A673 (cell line): ENCODE data around the gene TBC1D10B. TPM values are rescaled to one million over a fixed set of nuclear protein-coding genes. Genes with fewer than 3 reads are reported as not detected.

Experiments used
- BruUV-seq: library from RNA; stranded (reverse); fragments of 400-500 nt; replicated peaks from 2 replicates; lab custom pipeline; 2021; lab: Mats Ljungman, UMichigan
- CTCF ChIA-PET: fragments of 300-600 bp; sonication (Branson Sonifier 250); formaldehyde crosslinking; loops from one replicate; lab custom pipeline; 2022; ENCODE audit warnings: antibody characterized with exemption; lab: Charles Lee
- POLR2A ChIA-PET: fragments of 300-600 bp; sonication (Branson Sonifier 250); formaldehyde crosslinking; loops from one replicate; lab custom pipeline; 2022; ENCODE audit warnings: antibody characterized with exemption; ENCODE audit not compliant: low non-redundant PET; lab: Charles Lee
- DNase-seq: peaks from one replicate; pipeline ENCODE4 v3.0.0-alpha.2; 2015; ENCODE audit warnings: low spot score
- H3K27ac ChIP-seq: fragments of 200-600 bp; sonication (generic); 2 replicates; pipeline ENCODE4 v1.5.1; 2016; ENCODE audit warnings: mixed run types, low read depth, mild to moderate bottlenecking, mixed read lengths, antibody characterized with exemption, low read length; ENCODE audit not compliant: poor library complexity, severe bottlenecking
- H3K27me3 ChIP-seq: fragments of 200-600 bp; sonication (generic); replicated peaks from 2 replicates; pipeline ENCODE4 v1.6.1; 2017; ENCODE audit warnings: mixed run types, low read depth, mild to moderate bottlenecking, mixed read lengths, antibody characterized with exemption, low read length; ENCODE audit not compliant: insufficient read depth, poor library complexity
- H3K36me3 ChIP-seq: fragments of 200-600 bp; sonication (generic); 2 replicates; pipeline ENCODE4 v1.6.1; 2016; ENCODE audit warnings: mixed run types, mild to moderate bottlenecking, mixed read lengths, antibody characterized with exemption, low read length; ENCODE audit not compliant: insufficient read depth, poor library complexity, severe bottlenecking
- H3K4me1 ChIP-seq: fragments of 200-600 bp; sonication (generic); 2 replicates; pipeline ENCODE4 v1.6.1; 2017; ENCODE audit warnings: mixed run types, mild to moderate bottlenecking, mixed read lengths, antibody characterized with exemption, low read length; ENCODE audit not compliant: insufficient read depth, poor library complexity, severe bottlenecking
- H3K4me3 ChIP-seq: fragments of 200-600 bp; sonication (generic); 2 replicates; pipeline ENCODE4 v1.5.1; 2016; ENCODE audit warnings: low read depth, mixed run types, mild to moderate bottlenecking, mixed read lengths, low read length; ENCODE audit not compliant: poor library complexity, severe bottlenecking
- H3K9me3 ChIP-seq: fragments of 200-600 bp; sonication (generic); 2 replicates; pipeline ENCODE4 v1.6.1; 2016; ENCODE audit warnings: mixed run types, low read depth, mild to moderate bottlenecking, mixed read lengths, antibody characterized with exemption, low read length; ENCODE audit not compliant: poor library complexity, severe bottlenecking
- EZH2 ChIP-seq: fragments of 200-600 bp; sonication (generic); IDR thresholded peaks from 2 replicates; pipeline ENCODE4 v1.6.1; 2017; ENCODE audit warnings: borderline replicate concordance, low read depth, mild to moderate bottlenecking, mixed read lengths, antibody characterized with exemption, low read length; ENCODE audit not compliant: poor library complexity, severe bottlenecking
- intact Hi-C: fragments of 100-400 bp; cut with micrococcal nuclease; formaldehyde crosslinking; loops from one replicate; pipeline ENCODE4 v1.10.0; 2022; ENCODE audit not compliant: unreplicated experiment
- total RNA-seq: library from RNA; stranded (reverse); gene quantifications from 2 replicates; pipeline ENCODE4 v1.2.3, GENCODE V29; 2021
- TF ChIP-seq, protein P1 (sequence below): fragments of 300-800, 200-600 bp; sonication (generic); conservative IDR thresholded peaks from 2 replicates; pipeline ENCODE4 v1.5.1; 2017; ENCODE audit warnings: low read depth, mild to moderate bottlenecking, antibody characterized with exemption, low read length, moderate library complexity, mixed read lengths

TBC1D10B gene
- total RNA-seq, 1 experiment from 2014 or later, result 66.0 TPM

GRCh38 chr16:30395992-30396585 lies 25.8 kb upstream of the TBC1D10B start:
- Histone ChIP-seq H3K36me3 (peaks cover 10% of the 10 kb centered on the region), H3K4me3 (peak overlapping the region; percentile 94), H3K9me3 (no peaks in the 10 kb centered on the region), H3K27me3 (no peaks in the 10 kb centered on the region), H3K4me1 (peaks cover 25% of the 10 kb centered on the region), H3K27ac (peak overlapping the region; percentile 96)
- DNase-seq, result peak; percentile 54
- intact Hi-C loops, result no loop called here
- BruUV-seq, result no TSS peak
- CTCF ChIA-PET, result interaction anchor here (2.3 kb wide), 1 partner anchor 13 kb away, joined by 9 read pairs; no protein-coding TSS in a partner anchor
- no peak for TF ChIP-seq EZH2
- TF ChIP-seq, protein P1, sequence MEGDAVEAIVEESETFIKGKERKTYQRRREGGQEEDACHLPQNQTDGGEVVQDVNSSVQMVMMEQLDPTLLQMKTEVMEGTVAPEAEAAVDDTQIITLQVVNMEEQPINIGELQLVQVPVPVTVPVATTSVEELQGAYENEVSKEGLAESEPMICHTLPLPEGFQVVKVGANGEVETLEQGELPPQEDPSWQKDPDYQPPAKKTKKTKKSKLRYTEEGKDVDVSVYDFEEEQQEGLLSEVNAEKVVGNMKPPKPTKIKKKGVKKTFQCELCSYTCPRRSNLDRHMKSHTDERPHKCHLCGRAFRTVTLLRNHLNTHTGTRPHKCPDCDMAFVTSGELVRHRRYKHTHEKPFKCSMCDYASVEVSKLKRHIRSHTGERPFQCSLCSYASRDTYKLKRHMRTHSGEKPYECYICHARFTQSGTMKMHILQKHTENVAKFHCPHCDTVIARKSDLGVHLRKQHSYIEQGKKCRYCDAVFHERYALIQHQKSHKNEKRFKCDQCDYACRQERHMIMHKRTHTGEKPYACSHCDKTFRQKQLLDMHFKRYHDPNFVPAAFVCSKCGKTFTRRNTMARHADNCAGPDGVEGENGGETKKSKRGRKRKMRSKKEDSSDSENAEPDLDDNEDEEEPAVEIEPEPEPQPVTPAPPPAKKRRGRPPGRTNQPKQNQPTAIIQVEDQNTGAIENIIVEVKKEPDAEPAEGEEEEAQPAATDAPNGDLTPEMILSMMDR, result no peak
- POLR2A ChIA-PET, result no interaction called here

- ChIA-PET POLR2A (interaction anchor here (0.6 kb wide), 1 partner anchor 231 kb away, joined by 3 read pairs; no protein-coding TSS in a partner anchor), CTCF (interaction anchor here (0.7 to 2.3 kb wide), 2 partner anchors 14 to 303 kb away, joined by 6 to 9 read pairs; no protein-coding TSS in a partner anchor)
- intact Hi-C loops, result no loop called here
- H3K9me3 ChIP-seq, result no peaks in the 10 kb centered on the region
- BruUV-seq, result no TSS peak
- DNase-seq, result peak; percentile 93
- TF ChIP-seq EZH2, result no peak
- TF ChIP-seq, protein P1, result no peak
- no peaks in the 10 kb centered on the region for H3K27me3 ChIP-seq
- peak within 1 kb of the TSS; percentile 94 for H3K4me3 ChIP-seq
- H3K27ac ChIP-seq, result peak within 1 kb of the TSS; percentile 96
- H3K4me1 ChIP-seq, result peaks cover 20% of the 10 kb centered on the region
- H3K36me3 ChIP-seq, result peaks cover 10% of the 10 kb centered on the region
Measured at GRCh38 chr16:30395155-30395991, 25.1 kb upstream of the TBC1D10B start, which contains the start of gene ZNF48. Gene ZNF48, plus strand, starts transcription at chr16:30395420. Its CDS starts 375 bp downstream, at chr16:30395795.

DNA sequence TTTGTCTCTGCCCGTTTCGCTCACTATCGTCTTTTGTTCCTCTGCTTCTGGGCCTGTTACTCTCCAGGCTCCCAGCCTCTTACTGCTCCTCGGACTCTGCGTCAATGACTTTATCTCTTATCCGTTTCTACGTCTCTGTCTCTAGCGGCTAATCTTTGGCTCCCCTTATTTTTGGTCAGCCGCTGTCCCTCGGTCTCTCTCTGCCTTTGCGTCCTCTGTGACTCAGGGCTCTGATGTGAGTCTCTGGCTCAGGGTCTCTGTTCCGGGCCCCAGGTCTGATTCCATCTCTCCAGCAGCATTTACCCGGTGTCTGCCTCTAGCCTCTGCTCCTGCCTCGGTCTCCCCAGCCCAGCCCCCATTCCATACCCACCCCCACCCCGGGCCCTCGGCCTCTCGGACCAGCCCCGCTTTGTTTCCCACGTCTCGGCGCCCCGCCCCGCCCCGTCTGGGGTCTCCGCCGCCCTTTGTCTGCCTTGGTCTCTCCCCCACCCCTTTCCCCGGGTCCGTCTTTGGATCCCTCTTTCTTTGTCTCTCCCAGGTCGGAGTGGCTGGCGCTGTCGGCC lies 24.4 kb upstream of the TBC1D10B start:
- Histone ChIP-seq H3K27me3 (no peaks in the 10 kb centered on the region), H3K36me3 (peaks cover 10% of the 10 kb centered on the region), H3K4me3 (peak overlapping the region; percentile 94), H3K4me1 (peaks cover 15% of the 10 kb centered on the region), H3K27ac (peak overlapping the region; percentile 96), H3K9me3 (no peaks in the 10 kb centered on the region)
- POLR2A ChIA-PET, result interaction anchor here (0.6 kb wide), 1 partner anchor 232 kb away, joined by 3 read pairs; no protein-coding TSS in a partner anchor
- CTCF ChIA-PET, result interaction anchor here (0.7 to 2.3 kb wide), 2 partner anchors 15 to 302 kb away, joined by 6 to 9 read pairs; no protein-coding TSS in a partner anchor
- intact Hi-C loops, result no loop called here
- no peak for DNase-seq
- no peak for TF ChIP-seq EZH2
- TF ChIP-seq, protein P1, result no peak
- BruUV-seq, result no TSS peak
